SK-MEL-5 (cell line): ENCODE results near the gene ABHD5. TPM values are rescaled to one million over a fixed set of nuclear protein-coding genes. Genes with fewer than 3 reads are reported as not detected.
A peak's percentile ranks its signal among the peaks of the same experiment; 100 is the strongest.

Experiments used
- DNase-seq: peaks from one replicate; pipeline ENCODE4 v3.0.0-alpha.2; 2016; ENCODE audit warnings: low read depth, low spot score
- in situ Hi-C: cut with HindIII; loops from 2 replicates; pipeline ENCODE4 v1.10.0; 2016; ENCODE audit warnings: low sequenced_read_pairs, high pct_unique_total_duplicates, low pct_unique_long_range_greater_than_20kb
- total RNA-seq: library from RNA; depleted of rRNA; stranded (reverse); fragments of >200 nt; shearing (Covaris generic); gene quantifications from 2 replicates; pipeline ENCODE4 v1.2.3, GENCODE V29; 2014; rRNA removed

Gene ABHD5
- total RNA-seq, 1 experiment from 2014 or later: 19.8 TPM

DNA sequence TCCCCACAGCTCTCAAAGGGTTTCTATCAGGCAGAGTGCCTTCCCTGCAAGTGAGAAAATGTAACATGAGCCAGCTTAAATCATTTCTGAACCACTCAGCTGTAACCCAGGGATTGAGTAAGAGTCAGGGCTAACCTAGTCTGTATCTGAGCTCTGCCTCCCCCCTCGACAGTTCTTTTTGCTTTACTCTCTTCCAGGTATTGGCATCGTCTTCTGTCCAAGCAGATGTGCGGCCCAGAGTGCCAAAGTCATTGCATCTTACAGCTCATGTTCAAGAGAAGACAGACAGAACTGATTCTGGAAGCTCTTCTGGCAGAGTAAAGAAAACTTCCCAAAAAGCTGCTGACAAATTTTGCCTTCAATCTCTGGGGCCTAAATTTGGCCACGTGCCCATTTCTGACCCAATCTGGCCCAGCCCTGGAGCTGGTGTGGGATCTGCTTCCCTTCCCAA, 74.8 kb downstream of the ABHD5 start:
- in situ Hi-C loops: no loop called here
- DNase-seq: no peak

- in situ Hi-C loops: no loop called here
- DNase-seq: no peak
Measured at GRCh38 chr3:43766672-43767465, 76.1 kb downstream of the ABHD5 start.

GRCh38 chr3:43768381-43768973, 77.7 kb downstream of the ABHD5 start:
- DNase-seq: no peak
- in situ Hi-C loops: no loop called here

- DNase-seq: peak; percentile 97
- in situ Hi-C loops: no loop called here
Measured at GRCh38 chr3:43769097-43769884, 78.6 kb downstream of the ABHD5 start.

- in situ Hi-C loops: no loop called here
- no peak for DNase-seq
Measured at GRCh38 chr3:43769885-43770425, 79.2 kb downstream of the ABHD5 start.

GRCh38 chr3:43770426-43771103, 79.8 kb downstream of the ABHD5 start:
- in situ Hi-C loops: no loop called here
- no peak for DNase-seq

DNA sequence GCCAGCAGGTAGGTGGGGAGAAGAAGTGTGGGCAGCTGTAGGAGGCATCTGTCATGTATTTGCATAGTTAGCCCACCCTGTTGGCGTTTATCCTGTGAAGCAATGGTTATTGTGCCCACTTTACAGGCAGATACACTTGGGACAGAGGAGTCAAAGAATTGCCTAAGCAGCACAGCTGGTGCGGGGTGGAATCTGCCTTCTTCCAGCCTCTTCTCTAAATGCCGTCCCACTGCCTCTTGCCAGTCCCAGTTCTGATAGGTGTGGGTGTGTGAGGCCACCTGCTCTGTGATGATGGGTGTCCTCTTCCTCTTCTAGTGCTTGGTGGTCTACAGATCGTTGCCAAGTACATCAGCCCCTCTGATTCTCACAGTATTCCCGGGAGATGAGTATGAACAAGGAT, 80.9 kb downstream of the ABHD5 start:
- no peak for DNase-seq
- in situ Hi-C loops: no loop called here

DNA sequence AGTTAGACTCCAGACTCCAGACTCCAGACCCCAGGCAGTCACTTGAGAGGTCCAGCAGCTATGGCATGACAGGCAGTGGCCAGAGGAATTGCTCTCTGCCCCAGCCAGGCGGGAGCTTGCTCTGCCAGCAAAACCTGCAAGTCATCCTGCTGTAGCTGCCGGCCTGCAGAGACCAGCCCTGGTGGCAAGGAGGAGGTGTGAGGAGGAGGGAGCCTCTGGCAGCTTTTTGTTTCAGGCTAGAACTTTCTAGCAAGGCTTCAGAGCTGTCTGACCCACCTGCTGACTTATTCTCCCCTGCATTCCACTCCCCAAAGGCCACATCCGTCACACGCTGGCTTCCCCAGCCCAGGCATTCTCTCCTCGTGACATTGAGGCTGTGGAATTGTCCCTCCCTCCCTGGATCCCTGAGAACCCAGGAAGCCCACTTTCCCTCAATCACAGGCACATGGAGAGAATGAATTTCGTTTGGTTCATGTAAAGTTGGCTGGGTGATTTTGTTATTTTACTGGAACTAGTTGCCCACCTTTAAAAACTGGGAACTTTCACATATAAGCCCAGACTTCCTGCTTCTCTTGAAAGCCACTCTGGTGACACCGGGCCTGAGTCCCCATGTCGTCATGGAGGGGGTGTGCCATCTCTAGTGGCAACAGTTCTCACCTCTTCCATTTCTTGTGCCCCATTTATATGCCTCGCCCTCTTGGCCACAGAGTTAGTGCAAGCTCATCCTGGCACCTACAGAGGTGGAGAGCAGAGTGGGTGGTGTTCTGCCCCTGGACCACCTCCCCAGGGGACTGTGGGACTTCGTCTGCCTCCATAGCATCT, 82.7 kb downstream of the ABHD5 start:
- in situ Hi-C loops: no loop called here
- no peak for DNase-seq

- no peak for DNase-seq
- in situ Hi-C loops: no loop called here
Measured at GRCh38 chr3:43774799-43775198, 84.1 kb downstream of the ABHD5 start.

DNA sequence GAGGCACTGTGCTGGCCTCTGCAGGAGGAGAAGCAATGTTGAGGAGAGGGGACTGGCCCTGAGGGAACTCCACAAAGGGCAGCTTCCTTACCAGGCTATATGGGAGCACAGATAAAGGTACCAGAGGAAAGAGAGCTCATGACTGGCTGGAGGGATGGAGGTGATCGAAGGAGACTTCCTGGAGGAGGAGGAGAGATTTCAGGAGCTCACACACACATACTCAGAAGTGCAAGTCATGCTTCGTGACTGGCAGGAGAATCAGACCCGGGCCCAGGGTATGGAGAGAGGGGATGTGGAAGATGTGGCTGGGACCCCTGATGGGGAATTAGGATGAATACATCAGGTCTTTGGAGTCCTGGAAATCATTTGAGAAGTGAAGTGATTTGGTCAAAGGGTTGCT, 85.4 kb downstream of the ABHD5 start:
- no peak for DNase-seq
- in situ Hi-C loops: no loop called here

- in situ Hi-C loops: no loop called here
- no peak for DNase-seq
Measured at GRCh38 chr3:43779850-43780249, 89.1 kb downstream of the ABHD5 start.

DNA sequence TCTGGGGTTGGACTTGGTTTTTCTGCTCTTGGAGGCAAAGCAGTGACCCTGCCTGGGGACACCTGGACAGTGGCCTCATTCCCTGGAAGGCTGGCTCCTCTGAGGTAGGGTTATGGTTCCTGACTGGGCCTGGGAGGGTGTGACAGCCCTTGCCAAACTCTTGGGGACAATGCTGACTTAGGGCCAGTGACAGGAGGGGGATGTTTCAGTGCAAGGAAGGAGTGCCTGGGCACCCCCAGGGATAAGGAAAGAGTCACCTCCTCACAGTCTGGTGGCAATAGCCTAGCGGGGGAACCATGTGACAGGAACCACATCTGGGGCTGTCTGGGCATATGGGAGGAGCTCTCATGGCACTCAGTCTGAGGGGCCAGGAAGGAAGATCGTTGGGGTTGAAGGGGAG, 91.8 kb downstream of the ABHD5 start:
- DNase-seq: no peak

More for the DNA sequence above, 91.8 kb downstream of the ABHD5 start:
- in situ Hi-C loops: no loop called here

Other genes with a start within 250 kb of the ABHD5 start
- 16.0 and 16.1 TPM in 2 replicates for gene ANO10, start 68.9 kb upstream of the ABHD5 start, total RNA-seq